AG08396 (cell line): ENCODE results near the gene KLF7.

ENCODE experiments used
- DNase-seq: peaks from one replicate; pipeline ENCODE4 v3.0.0; 2012; ENCODE audit warnings: low spot score, mixed read lengths

The KLF7 gene

DNA sequence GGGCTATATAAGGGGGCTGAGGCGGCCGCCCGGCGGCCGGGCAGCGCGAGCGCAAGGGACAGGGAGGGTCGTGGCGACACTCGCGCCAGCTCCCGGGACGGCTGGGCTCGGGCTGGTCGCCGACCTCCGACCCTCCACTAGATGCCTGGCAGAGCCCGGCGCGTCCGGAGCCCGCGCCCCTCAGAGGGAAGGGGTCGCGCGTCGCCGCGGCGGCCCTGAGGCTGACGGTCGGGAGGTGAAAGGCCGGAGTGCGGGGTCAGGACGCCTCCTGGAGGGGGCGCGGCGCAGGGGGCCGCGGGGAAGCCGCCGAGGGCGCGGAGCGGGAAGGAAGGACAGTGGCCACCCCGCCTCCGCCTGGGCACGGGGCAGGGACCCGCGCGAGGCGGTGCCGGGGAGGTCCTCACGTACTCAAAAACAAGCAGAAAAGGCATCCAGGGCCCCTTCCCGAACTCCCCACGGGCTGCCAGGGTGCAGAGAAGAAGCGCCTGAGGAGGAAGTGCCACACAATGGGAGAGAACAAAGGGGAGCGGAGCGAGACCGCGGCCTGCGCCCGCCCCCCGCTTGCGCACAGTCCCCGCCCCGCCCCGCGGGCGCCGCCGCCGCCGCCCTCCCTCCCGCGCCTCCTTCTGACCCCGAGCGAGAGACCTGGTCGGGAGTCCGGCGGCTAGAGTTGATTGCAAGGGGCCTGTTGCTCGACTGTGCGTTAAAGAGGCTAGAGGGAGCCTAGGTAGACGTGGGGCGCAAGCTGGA, 776 bp upstream of the KLF7 start:
- DNase-seq, result peak; percentile 86

DNA sequence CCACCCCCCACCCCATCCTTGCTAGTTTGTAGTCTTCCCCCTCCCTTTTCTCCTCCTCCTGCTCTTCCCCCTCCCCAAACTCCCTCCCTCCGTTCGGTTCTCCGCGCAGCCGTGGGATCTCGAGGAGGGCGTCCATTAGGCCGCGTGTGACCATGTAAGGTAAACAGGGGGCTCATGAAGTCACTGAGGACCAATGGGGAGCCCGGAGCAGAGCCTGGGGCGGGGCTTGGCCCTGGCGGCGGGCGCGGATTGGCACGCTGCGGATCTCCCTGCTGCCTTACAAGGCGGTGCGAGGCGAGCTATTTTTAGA, 246 bp upstream of the KLF7 start:
- DNase-seq, result peak; percentile 98

DNA sequence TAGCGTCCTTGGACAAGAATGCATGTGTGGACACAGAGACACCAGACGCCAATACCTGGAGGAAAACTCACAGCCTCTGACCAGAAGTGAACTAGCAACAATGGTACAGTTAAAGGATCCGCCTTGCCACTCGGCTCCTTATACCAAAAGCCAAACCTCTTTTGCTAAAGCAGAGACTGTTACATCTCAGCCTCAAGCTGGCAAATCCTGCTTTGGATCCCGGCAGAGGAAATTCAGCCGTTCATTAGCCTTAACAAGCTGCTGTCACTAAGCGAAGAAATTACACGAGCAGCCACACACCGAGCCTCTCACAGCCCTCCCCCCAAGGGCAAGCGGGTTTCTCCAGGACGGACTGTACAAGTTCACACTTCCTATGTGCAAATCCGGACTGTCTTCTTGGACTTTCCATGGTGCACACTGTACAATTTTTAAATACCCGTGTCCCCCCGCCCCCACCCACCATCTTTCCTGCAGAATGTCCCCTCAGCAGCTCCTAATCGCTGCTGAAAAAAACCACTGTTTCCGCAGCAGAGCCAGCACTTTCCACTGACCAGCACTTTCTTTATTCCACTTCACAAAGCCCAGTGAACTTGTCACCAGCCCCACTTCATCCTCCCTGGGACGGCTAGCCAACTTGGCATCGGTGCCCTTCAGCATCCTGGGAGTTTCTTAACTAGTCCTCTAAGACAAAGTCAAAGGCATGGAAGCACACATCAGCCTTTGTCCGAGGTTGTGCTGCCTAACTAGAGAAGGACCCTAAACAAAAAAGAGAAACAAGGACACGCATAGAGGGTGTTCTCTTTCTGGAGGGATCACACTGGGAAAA, 1.5 kb downstream of the KLF7 start:
- no peak for DNase-seq

GRCh38 chr2:207163756-207164005, 2.1 kb downstream of the KLF7 start:
- DNase-seq, result no peak

- DNase-seq, result peak; percentile 59
These were observed 2.5 kb downstream of the KLF7 start for GRCh38 chr2:207163053-207163755.

- DNase-seq, result no peak
These were observed 3.4 kb downstream of the KLF7 start for GRCh38 chr2:207162316-207162715.

- no peak for DNase-seq
These were observed 4.3 kb downstream of the KLF7 start for GRCh38 chr2:207161247-207162123.

- DNase-seq, result no peak
These were observed 5.6 kb downstream of the KLF7 start for GRCh38 chr2:207160115-207160514.

- no peak for DNase-seq
These were observed 6.7 kb downstream of the KLF7 start for GRCh38 chr2:207159002-207159401.

DNA sequence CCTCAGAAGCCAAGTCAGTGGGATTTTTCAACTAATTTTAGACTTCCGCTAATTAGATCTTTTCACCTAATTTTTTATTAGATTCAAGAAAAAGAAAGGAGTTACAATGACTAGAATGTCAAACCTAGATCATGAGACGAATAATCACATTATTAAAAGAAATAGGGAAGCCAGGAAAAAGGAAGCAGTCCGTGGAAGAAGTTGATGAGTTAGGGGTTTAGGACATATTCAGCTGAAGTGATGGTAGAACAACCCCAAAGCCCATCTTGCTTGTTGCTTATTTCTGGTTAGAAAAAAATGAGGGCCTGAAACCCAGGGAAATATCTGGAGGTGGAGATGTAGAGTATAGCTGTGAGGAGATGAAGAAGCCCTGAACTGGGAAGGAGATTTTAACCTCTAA, 8.0 kb downstream of the KLF7 start:
- no peak for DNase-seq

DNA sequence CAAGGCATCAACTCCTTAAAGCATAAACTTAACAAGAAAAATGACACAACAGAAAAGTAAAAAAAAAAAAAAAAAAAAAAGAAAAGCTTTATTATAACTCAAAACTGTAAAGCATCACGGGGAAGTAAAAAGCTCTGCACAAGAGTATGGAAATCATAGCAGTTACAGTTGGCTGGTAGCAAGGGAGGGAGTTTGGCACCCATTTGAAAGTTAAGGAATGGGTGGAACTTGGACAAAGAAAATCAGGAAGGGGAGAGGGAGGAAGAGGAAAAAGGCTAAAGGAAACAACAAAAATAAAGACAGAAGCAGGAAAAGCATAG, 8.6 kb downstream of the KLF7 start:
- DNase-seq, result no peak

- DNase-seq, result no peak
These were observed 9.1 kb downstream of the KLF7 start for GRCh38 chr2:207156451-207157161.

DNA sequence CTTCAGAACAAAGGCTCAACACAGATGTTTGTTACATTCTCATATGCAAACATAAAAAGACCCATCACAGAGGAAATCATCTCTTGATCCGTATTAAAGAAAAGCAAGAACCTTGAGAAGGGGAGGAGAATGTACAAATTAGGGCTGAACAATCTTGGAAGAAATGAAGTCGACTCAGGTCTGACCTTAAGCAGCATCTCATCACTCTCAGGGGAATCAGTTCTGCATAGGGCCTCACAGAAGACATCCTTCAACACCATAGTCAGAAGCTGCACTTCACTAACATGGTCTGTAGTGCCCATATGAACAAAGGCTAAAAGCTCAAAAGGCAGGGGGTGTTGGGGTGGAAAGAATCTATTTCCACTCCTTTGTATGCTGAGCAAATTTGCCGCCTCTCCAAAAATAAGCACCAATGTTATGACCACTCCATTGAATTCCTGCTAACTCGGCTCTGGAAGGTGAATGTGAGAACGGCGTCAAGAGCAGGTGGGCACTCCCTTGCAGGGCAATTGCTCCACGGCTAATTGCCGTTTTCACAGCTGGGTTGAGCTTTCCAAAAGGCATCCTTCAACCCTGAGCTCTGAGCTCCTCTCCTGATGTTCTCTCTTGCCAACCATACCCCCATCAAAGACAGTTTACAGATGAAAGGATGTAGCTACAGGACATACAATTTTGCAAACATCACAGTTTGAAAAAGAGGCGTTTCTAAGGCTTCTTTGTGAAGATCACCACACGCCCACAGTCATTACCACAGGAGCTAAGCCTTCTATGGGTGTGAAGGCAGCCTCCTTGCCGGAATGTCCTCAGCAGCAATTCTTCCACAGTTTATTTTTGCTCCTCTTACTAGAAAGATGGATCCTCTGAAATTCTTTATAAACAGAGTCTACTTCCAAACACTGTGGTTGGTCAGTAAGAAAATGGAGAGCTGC, 10.0 kb downstream of the KLF7 start:
- DNase-seq, result no peak

DNA sequence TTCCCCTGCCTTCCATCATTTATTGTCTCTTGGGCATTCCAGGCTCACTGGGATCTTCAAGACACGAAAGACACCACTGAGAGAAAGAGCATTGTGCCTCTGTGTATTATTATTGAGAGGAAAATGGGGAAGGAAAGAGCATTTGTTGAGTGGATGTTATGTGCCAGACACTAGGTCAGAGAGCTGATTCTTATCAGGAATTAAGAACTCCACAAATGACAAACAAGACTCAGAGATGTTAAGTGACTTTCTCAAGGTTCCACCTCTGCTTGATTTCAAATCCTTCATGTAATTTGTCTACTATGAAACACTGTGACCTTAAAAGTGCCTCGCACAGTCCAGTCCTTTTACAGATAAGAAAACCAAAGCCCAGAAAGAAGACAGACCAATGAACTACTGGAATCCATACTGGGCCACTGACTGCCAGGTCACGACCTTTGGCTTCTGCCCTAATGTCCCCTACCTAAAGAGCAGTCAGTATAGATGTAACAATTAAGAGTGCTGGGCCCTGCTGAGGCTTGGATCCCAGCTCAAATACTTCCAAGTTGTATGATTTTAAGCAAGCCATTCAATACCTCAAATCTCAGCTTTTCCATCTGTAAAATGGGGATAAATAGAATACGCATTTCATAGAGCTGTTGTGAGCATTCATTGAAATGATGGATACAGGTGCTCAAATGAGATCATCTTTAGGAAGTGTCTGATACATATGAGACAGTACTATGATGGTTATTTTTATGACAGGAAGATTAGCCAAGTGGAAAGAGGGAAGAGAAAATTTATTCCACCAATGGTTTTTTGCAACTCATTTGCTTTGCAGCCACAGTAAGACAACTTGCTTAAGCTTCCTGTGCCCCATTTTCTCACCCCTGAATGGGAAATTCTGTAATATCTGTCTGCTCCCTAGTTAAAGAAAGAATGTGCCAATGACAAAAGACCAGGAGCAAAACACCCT, 10.9 kb downstream of the KLF7 start:
- no peak for DNase-seq

- no peak for DNase-seq
These were observed 12.3 kb downstream of the KLF7 start for GRCh38 chr2:207153266-207153975.

DNA sequence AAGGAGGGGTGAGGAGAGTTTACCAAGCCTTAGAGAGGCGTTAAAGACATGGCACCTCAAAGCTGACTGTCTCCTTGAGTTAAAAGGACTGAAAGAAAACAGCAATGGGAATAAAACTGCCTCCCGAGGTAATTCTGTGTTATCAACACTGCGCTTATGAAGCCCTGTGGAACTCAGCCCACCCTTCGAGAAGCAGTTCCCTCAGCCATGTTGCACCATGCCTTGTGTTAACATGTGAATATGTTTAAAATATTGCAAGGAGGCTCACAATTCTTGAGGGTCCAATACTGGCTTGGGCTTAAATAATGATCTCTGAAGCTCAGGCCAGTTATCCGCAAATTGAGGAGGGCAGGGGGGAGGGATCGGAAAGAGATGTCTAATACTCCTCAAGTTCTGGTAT, 14.7 kb downstream of the KLF7 start:
- DNase-seq, result no peak

- DNase-seq, result no peak
These were observed 15.5 kb downstream of the KLF7 start for GRCh38 chr2:207150284-207150683.

DNA sequence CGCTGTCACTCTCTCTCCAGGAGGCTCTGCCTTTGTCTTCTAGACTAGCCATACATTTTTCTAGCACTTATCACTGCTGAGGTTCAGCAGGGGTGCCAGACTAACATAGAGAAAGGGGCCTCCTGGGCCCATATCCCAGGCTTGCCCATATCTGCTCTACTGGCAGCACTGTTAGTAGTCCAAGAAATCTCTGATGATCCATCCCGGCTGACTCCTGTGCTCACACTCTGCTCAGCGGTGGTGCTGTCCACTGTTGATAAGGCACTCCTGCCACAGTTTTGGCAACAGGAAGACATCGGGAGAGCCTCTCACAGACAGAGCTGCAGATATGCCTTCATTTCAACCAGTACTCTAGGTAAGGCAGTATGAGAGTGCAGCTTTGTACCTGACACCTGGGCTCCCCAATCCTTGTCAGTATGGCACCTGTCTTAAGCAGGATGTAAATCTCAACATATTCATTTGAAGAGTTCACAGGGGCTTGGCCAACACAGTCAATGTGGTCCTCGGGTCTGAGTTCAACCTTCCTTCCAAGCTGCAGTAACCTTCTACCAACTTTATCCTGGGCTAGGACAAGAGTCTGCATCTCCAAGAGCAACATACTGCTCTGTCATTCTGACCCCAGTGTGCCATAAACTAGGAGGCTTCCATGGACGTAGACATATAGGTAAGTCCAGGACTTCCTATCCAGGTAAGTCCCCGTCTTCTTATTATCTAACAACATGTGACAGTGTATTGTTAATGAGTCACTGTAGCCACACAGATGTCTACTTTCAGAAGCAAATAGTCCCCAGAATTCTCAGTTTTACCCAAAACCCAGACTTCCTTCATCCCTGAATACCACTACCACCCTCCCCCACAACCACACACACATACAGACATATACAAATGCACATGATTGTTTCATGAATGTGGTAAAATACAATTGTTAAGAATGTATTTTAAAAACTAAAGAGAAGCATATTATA, 16.2 kb downstream of the KLF7 start:
- no peak for DNase-seq
